ENCODE data around the gene METTL8.
"Not testable (repeated sequence)": the region's sequence is repeated elsewhere in the genome, so short reads cannot be mapped to it uniquely, and the experiment has no call there.

Gene METTL8

DNA sequence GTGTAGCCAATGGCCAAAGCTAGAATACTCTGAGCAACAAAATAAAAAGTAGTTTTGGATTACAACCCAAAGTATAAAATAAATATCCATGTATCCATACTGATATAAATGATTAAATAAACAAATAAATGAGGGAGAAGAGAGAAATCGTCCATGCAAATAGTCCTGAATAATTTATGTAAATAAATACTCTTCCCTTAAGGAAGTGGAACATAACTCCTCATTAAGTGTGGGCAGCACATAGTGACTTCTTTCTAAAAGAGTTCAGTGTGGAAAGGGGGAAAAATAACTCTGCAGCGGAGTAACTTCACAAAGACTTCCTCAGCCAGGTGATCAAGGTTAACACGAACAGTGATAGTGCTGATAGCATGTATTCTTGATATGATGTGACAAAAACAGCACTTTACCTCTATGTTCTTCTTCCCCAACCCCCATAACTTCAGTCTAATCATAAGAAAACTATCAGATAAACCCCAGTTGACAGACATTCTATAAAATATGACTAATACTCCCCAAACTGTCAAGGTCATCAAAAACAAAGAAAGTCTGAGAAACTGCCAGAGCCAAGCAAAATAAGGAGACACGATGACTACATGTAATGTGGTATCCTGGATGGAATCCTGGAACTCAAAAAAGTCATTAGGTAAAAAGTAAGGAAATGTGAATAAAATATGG lies 30.7 kb downstream of the METTL8 start:
- DNase-seq (ENCODE audit: low read depth in 2 of 2), result no peak

DNA sequence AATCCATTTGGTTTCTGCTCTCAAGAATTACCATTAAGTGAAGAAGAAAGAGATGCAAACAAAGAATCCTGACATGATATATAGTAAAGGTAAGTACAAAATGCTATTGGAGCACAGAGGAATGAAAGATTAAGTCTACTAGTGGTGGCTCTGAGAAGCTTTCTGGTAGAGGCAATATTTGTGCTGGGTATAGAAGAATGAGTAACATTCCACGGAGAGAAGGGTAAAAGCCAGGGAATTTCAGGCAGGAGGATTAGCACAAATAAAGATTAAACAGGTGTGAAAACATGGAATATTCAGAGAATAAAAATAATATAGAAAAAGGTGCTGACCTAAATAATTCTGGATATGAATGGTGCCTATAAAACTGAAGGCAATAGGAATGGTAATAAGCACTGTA lies 31.8 kb downstream of the METTL8 start:
- no peak for DNase-seq (ENCODE audit: low read depth in 2 of 2)

DNA sequence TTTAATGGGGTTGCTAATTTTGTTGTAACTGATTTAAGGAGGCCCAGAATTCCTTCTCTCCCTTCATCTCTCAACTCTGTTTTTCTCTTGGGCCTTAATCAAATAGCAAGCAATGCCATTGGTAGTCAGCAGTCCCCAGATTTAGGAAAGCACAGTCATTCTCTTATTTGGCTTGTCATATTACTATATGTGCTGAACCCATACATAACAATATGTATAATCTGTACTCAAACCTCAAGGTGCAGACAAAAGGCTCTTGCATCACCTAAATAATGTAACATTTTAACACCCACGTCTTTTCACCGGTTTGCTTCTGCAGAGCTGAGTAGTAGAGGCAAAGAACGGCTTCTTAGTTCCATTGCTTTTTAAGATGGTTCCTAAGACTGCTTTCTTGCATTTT lies 33.4 kb downstream of the METTL8 start:
- no peak for DNase-seq (ENCODE audit: low read depth in 2 of 2)

DNA sequence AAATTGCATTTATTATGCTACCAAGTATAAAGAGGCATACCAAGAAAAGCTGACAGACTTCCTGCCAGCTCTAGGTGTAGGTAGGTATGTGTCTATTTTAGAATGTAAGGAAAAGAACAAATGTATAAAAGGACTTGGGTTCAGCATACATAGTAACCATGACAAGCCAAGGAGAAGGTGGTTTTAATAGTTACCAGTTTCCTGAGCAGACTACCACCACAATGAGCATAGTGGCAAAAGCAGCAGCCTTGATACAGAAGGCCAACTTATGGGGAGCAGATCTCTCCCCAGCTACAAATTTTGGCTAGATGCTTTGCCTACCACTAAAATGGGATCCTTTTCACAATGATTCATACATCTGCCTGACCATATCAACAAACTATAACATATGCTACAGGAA lies 34.5 kb downstream of the METTL8 start:
- no peak for DNase-seq (ENCODE audit: low read depth in 2 of 2)

DNA sequence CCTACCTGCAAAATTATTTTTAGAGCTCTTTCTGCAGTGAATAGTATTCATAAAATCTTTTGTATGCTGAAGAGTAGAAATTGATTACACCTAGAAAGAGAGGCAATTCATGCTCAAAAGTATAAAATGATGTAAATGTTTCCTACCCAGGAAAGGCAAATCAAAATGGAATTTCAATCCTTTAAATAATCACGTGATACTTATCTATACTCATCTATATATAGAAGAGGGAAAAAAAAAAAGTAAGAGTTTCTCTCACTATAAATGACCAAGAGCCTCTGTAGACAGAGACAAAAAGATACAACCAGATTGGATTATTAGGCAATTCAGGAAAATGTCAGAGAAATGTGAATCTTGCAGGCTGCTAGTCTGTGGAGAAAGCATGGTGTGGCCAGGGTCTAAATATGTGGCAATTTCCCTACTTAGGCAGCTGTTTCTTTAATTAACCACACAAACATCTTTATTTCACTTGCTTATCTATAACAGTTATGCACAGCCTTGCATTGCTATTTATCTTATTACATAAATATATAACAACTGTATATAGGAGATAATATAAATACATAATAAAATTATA lies 39.5 kb downstream of the METTL8 start:
- no peak for DNase-seq (ENCODE audit: low read depth in 2 of 2)

DNA sequence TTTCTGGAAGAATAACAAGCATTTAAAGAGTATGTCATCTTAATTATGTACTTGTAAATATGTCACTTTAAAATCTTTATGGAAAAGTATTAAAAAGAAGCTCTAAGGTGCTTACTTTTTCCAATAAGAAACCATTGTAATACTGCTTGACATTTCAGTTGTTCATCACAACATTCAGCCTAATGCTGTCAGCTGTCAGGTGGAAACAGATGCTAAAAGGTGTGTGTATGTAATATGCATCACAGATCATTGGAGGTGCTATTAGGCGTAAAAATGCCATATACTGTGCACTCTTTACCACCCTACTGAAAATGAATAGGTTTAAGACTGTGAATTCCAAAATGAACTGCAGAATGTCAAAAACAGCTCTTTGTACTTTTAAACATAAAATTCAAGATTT lies 40.3 kb downstream of the METTL8 start:
- no peak for DNase-seq (ENCODE audit: low read depth in 2 of 2)

DNA sequence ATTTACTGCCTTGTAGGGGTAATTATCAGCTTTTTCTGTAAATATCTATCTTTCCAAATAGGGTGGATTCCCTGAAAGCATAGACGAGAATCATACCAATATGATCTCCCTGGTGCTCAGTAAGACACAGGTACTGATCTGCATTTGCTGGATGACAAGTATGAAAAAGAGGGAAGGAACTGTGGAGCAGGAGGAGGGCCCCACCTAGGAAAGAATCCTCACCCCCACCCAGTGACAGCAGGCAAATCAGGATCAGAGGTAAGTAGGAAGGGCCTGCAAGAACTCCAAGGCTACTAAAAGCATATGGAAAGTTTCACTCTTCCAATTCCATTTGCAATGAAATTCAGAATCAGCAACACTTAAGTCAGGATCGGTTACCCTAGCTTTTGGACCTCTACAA lies 42.3 kb downstream of the METTL8 start:
- DNase-seq (ENCODE audit: low read depth in 2 of 2), result no peak

DNA sequence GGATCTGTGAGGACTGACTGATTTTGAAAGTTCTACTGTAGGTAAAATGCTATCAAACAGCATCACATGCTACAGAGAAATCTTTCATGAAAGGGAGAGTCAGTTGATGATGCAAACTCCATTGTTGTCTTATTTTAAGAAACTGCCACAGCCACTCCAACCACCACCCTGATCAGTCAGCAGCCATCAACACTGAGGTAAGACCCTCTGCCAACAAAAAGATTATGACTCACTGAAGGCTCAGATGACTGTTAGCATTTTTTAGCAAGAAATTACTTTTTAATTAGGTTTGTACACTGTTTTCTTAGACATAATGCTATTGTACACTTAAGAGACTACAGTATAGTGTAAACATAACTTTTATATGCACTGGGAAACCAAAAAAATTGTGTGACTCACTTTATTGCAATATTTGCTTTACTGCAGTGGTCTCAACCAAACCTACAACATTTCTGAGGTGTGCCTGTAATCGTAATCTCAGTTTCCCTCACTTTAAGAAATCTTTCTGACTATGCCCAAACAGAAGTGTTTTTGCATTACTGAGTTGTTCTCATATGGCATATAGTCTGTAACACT lies 42.8 kb downstream of the METTL8 start:
- no peak for DNase-seq (ENCODE audit: low read depth in 2 of 2)

DNA sequence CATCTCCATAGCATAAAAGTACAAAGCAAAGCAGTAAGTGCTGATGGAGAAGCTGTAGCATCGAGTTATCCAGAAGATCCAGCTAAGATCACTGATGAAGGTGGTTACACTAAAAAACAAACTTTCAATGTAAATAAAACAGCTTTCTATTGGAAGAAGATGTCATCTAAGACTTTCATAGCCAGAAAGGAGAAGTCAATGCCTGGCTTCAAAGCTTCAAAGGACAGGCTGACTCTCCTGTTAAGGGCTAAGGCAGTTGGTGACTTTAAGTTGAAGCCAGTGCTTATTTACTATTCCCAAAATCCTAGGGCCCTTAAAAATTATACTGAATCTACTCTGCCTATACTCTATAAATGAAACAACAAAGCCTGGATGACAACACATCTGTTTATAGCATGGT lies 44.0 kb downstream of the METTL8 start:
- no peak for DNase-seq (ENCODE audit: low read depth in 2 of 2)

DNA sequence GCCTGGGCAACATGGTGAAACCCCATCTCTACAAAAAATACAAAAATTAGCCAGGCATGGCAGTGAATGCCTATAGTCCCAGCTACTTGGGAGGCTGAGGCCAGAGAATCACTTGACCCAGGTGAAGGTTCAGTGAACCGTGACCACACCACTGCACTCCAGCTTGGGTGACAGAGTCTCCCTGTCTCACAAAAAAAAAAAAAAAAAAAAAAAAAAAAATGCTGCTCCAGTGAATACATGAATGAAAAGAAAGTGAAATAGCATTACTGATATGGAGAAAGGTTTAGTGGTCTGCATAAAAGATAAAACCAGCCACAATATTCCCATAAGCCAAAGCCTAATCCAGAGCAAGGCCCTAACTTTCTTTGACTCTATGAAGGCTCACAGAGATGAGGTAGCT lies 44.5 kb downstream of the METTL8 start:
- DNase-seq (ENCODE audit: low read depth in 2 of 2), result no peak

DNA sequence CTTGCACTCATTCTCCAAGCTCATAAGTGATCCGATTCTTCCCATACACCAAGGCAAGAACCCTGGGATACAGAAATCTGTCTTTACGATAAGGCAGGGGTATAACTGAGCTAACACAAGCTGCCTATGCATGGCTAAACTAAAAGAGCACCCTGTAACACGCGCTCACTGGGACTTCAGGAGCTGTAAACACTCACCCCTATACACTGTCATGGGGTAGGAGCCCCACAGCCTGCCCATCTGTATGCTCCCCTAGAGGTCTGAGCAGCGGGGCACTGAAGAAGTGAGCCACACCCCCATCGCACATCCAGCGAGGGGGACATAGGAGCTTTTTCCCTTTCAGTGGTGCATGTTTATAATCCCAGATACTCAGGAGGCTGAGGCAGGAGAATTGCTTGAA lies 46.7 kb downstream of the METTL8 start:
- no peak for DNase-seq (ENCODE audit: low read depth in 2 of 2)

DNA sequence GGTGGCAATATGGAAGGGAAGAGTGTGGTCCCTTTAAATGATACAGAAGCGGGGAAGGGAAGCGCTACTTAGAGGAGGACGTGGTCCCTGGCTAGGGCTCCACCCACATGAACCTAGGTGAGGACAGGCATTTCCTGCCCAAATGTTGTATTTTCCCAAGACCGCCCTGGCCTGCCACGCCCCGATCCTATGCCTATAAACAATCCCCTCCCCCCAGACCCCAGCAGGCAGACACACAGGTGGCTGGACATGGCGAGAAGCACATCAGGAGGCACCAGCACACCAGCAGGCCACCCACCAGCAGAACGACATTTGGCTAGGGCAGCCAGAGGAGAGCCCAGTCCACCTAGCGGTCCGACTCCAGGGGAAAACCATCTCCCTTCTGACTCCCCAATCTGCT lies 47.2 kb downstream of the METTL8 start:
- DNase-seq (ENCODE audit: low read depth in 2 of 2), result no peak

DNA sequence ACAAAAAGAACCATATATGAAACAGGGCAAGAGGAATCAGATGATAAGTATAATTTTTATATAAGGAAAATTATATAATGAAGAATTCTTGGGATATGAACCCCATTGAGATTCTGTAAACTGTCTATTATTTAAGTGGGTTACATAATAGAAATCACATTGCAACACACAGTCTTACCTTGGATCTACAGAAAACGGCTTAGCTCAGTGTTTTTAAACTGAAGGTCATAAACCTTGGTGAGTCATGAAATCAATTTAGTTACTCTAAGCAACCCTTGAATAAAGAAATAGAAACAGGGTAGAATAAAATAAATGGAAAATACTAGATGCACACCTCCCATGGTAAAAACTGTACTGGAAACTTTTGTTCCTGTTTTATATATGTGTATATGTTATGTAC lies 50.7 kb downstream of the METTL8 start:
- no peak for DNase-seq (ENCODE audit: low read depth in 2 of 2)

DNA sequence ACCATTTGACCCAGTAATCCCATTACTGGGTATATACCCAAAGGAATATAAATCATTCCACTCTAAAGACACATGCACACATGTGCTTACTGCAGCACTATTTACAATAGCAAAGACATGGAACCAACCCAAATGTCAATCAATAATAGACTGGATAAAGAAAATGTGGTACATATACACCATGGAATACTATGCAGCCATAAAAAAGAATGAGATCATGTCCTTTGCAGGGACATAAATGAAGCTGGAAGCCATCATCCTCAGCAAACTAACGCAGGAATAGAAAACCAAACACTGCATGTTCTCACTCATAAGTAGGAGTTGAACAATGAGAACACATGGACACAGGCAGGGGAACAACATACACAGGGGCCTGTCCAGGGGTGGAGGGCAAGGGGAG lies 51.6 kb downstream of the METTL8 start:
- DNase-seq (ENCODE audit: low read depth in 2 of 2), result not testable (repeated sequence)

DNA sequence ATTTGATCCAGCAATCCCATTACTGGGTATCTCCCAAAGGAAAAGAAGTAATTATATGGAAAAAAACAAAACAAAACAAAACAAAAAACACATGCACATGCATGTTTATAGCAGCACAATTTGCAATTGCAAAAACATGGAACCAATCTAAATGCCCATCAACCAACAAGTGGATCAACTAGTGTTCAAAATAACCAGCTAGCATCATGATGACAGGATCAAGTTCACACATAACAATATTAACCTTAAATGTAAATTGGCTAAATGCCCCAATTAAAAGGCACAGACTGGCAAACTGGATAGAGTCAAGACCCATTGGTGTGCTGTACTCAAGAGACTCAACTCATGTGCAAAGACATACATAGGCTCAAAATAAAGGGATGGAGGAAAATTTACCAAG lies 55.9 kb downstream of the METTL8 start:
- not testable (repeated sequence) for DNase-seq (ENCODE audit: low read depth in 2 of 2)

DNA sequence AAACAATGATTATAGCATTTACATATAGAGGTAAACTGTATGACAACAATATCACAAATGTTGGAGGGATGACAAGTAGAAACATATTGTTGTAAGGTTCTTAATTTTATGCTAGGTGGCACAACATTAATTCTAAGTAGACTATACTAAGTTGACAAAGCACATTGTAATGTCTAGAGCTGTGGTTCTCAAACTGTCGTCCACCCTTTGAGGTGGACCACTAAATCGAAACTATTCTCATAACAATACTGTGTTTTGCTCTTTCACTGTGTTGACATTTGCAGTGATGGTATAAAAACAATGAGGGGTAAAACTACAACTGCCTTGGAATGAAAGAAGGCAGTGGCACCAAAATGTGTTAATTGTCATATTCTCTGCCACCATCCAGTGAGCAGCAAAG lies 66.1 kb downstream of the METTL8 start:
- DNase-seq (ENCODE audit: low read depth in 2 of 2), result no peak

DNA sequence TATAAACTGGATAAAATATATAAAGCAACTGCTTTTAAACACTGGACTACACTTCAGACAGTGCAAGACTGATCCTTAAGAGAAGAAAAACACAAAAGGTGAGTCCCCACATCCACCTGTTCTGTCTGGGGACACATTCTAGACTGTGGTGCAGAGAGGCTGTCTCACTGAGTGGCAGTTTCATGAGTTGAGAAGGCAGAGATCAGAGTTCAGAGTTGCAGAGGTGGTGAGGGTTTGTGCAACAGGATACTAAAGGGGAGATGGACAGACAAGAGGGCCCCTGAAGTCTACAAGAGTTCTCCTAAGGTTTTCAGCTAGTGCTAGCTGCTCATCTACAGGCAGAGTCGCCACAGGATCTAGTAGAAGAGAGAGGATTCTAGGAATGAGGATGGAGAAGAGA lies 68.0 kb downstream of the METTL8 start:
- no peak for DNase-seq (ENCODE audit: low read depth in 2 of 2)

DNA sequence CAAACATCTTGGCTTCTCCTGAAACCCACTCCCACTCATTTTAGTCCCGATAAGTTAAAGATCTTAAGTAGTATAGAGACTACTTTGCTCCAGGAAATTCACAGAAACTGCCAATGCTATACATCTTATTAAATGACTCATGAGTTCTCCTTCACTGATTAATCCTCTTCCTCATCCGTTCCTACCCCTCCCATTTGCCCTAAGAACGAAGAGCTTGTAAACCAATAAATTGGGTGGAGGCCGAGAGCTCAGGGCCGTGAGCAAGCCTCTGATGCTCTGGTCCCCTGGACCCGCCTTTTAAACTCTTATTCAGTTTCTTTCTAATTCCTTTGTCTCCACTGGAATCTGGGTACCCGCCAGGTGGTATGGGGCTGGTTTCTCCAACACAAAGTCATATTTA lies 68.6 kb downstream of the METTL8 start:
- DNase-seq (ENCODE audit: low read depth in 2 of 2), result no peak

DNA sequence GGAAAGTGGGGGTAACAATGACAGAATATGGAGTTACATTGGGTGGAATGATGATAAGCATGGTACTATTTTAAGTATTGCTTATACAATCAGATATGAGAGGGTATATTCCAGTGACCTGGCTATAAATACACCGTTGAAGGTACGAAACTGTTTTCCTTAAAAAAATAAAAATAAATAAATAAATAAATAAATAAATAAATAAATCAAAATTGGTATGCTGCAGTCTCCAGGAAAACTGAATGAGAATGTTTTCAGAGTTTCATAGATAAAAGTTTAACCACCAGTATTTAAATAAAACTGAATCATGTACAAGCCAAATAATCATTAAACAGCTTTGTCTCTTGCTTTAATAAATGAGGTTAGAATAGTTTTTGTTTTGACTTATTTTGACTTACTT lies 71.4 kb downstream of the METTL8 start:
- DNase-seq (ENCODE audit: low read depth in 2 of 2), result no peak

DNA sequence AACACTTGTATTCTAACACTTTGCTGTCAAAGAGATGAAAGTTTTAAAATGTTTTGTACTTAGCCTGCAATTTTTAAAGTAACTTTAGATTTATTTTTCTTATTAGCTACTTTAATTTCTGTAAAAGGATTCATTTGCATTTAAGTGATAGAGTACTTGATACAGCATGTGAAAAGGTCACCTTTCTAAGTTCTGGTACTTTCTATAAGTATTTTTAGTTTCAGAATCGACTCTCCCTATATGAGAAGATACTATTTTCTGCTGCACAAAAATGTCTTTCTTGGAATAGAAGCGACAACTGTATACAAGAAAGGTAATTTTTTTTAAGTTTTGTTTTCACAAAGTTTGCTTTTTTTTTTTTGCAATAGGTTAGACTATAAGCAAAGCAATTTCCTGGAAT lies 72.9 kb downstream of the METTL8 start:
- no peak for DNase-seq (ENCODE audit: low read depth in 2 of 2)

DNA sequence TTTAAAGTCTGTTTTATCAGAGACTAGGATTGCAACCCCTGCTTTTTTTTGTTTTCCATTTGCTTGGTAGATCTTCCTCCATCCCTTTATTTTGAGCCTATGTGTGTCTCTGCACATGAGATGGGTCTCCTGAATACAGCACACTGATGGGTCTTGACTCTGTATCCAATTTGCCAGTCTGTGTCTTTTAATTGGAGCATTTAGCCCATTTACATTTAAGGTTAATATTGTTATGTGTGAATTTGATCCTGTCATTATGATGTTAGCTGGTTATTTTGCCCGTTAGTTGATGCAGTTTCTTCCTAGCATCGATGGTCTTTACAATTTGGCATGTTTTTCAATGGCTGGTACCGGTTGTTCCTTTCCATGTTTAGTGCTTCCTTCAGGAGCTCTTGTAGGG lies 80.0 kb downstream of the METTL8 start:
- not testable (repeated sequence) for DNase-seq (ENCODE audit: low read depth in 2 of 2)

DNA sequence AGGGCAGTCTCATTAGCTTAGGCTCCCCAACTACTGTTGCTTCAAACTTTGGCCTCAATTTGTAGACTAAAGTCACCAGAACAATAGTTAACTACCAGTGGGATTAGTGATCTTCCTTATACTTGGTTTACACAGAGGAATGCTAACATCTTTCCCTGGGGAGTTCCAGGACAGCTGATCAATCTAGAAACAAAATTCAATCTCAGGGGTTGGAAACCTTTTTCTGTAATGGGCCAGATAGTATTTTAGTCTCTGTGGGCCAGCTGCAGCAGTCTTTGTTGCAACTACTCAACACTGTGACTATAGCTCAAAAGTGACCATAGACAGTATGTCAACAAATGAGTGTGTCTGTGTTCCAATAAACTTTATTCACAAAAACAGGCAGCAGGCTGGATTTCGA lies 85.7 kb downstream of the METTL8 start:
- DNase-seq (ENCODE audit: low read depth in 2 of 2), result no peak

DNA sequence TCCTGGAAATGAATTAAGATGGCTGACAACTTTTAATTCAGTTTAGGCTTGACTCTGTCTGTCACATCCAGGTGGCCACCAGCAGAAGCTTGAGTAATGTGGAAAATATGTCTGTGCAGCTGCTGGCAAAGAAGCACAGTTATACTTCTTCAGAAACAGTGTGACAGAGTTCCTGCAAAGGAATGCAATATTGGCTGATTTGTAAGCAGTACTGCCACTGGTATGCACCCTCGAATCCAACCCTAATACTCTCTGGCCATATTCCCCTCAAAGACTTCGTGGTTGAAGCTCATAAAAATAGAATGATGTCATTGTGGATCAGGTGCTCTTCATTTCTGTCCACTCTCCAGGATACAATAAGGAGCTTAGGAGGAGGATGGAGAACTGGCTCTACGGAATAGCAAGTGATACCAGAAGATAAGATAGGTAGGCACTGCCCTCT lies 86.2 kb downstream of the METTL8 start:
- no peak for DNase-seq (ENCODE audit: low read depth in 2 of 2)
